H1 (cell line): Measurements from ENCODE around the gene PLCB3. TPM values are rescaled to one million over a fixed set of nuclear protein-coding genes. Genes with fewer than 3 reads are reported as not detected.

Source experiments
- ASH2L ChIP-seq: fragments of 200-600, 300-600 bp; sonication (generic); IDR thresholded peaks from one replicate; pipeline ENCODE4 v1.7.1; 2017; ENCODE audit warnings: low read length
- CHD7 ChIP-seq: fragments of 300-600 bp; sonication (generic); IDR thresholded peaks from 2 replicates; pipeline ENCODE4 v1.7.1; 2012; ENCODE audit warnings: low read length, moderate library complexity, mild to moderate bottlenecking, inconsistent platforms; ENCODE audit not compliant: insufficient replicate concordance
- EZH2 ChIP-seq: fragments of 200-600 bp; sonication (generic); IDR thresholded peaks from 2 replicates; pipeline ENCODE4 v1.7.1; 2012; ENCODE audit warnings: low read depth, mild to moderate bottlenecking, moderate library complexity, low read length, inconsistent platforms; ENCODE audit not compliant: severe bottlenecking
- FOSL1 ChIP-seq: IDR thresholded peaks from 2 replicates; pipeline ENCODE4 v1.6.1; 2011; ENCODE audit warnings: mild to moderate bottlenecking, low read depth, low read length, moderate library complexity; ENCODE audit not compliant: insufficient read depth
- JUND ChIP-seq: IDR thresholded peaks from 2 replicates; pipeline ENCODE4 v1.6.1; 2011; ENCODE audit warnings: mild to moderate bottlenecking, improper control_type of control experiment, low read length
- KDM4A ChIP-seq: IDR thresholded peaks from one replicate; pipeline ENCODE4 v1.7.1; 2012; ENCODE audit warnings: low read depth, mild to moderate bottlenecking, moderate library complexity, low read length, inconsistent platforms; ENCODE audit not compliant: severe bottlenecking
- KDM5A ChIP-seq: fragments of 200-600 bp; IDR thresholded peaks from 2 replicates; pipeline ENCODE4 v1.7.1; 2012; ENCODE audit warnings: mild to moderate bottlenecking, low read length, inconsistent platforms, mixed read lengths
- MAFK ChIP-seq: IDR thresholded peaks from 2 replicates; pipeline ENCODE4 v1.6.1; 2012; ENCODE audit warnings: low read depth, mild to moderate bottlenecking, improper control_type of control experiment, low read length
- POLR2AphosphoS5 ChIP-seq: IDR thresholded peaks from 2 replicates; pipeline ENCODE4 v1.6.1; 2011; ENCODE audit warnings: low read depth, low read length
- RNF2 ChIP-seq: fragments of 200-900, 300-1000 bp; sonication (generic); IDR thresholded peaks from 2 replicates; pipeline ENCODE4 v1.7.1; 2016; ENCODE audit warnings: borderline replicate concordance, low read depth, mild to moderate bottlenecking, antibody characterized with exemption, low read length; ENCODE audit not compliant: poor library complexity, severe bottlenecking; ENCODE audit errors: missing control alignments
- polyA plus RNA-seq, 7 experiments: library from polyadenylated mRNA; depleted of rRNA in 3 of 7; stranded (reverse) in 5 of 7; unstranded in 2 of 7; fragments of >200 nt in 5 of 7; fragments of 200-250 nt in 2 of 7; gene quantifications; 1 replicate in 5 of 7; 2 replicates in 1 of 7; 4 replicates in 1 of 7; pipeline versions ENCODE4 v1.2.1 to v1.2.3, GENCODE V29; 2011 to 2013; ENCODE audit warnings: missing spikeins in 2 of 7, mixed read lengths in 2 of 7
- total RNA-seq: library from RNA; stranded (reverse); fragmentation: NEBNext Ultra II Directional; extraction: Animal tissue kit (Norgen Biotek cat#: 25700); gene quantifications from 2 replicates; pipeline ENCODE4 v1.2.1, GENCODE V29; 2021

Gene PLCB3
- total and polyA plus RNA-seq, 2 of the 8 experiments (the other 6 are each of a cell fraction or from before 2014, with no cell fraction given), result 47.2 to 104 TPM

- no peak for TF ChIP-seq CHD7
- TF ChIP-seq RNF2, result no peak
- no peak for TF ChIP-seq FOSL1
- TF ChIP-seq KDM4A, result no peak
- no peak for TF ChIP-seq JUND
- TF ChIP-seq EZH2, result no peak
- no peak for TF ChIP-seq ASH2L
- no peak for TF ChIP-seq POLR2AphosphoS5
- no peak for TF ChIP-seq MAFK
- TF ChIP-seq KDM5A, result no peak
Measured at GRCh38 chr11:64275031-64275800, 23.9 kb downstream of the PLCB3 start (continued).
